ENCODE data around the gene ARVCF. TPM values are rescaled to one million over a fixed set of nuclear protein-coding genes. Genes with fewer than 3 reads are reported as not detected.

The ARVCF gene
- total and polyA plus RNA-seq, 9 of the 15 experiments (the other 6 are each of a cell fraction or from before 2014, with no cell fraction given): 0.03 to 97.4 (median 15.6) TPM

DNA sequence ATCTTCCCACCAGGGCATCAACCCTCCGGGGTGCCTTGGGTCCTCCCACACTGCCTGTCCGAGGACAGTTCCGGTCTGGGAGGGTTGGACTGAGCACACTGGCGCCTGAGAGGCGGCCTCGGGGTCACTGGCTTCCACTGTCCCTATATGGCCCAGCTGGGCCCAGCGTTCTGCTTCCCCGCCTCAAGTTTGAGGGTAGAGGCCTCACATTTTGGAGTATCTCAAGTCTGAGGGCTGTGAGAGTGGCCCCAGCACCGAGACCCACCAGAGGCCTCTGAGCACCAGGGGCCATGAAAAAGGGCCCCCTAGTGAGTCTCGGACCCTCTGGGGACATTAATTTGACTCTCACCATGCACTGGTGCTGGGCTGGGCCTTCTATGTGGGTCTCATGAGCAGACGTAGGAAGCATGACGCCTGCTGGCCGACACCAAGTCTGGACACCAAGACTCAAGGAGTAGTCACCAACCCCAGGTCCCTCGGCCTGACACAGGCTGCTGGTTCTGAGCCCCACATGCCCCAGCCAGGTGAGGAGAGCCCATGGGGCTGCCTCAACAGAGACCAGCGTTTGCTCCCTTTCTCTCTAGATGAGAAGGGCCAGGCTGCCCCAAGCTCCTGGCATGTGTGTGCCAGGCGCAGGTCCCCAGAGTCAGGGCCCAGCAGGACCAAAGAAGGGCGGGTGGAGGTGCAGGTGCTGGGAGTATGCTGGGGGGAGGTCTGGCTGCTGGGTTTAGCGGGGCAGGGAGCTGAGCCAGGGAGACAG is 27.5 kb downstream of the ARVCF start (continued):
- TF ChIP-seq MGA (IDR thresholded peaks at IDR 0.05) (no peak), SIN3B (IDR thresholded peaks at IDR 0.05; ENCODE audit: low read depth) (no peak), TAL1 (IDR thresholded peaks at IDR 0.05) (no peak; the same call in 1 of the 2 replicates), FOS (IDR thresholded peaks at IDR 0.05; ENCODE audit: extremely low read depth, insufficient read length) (no peak), ZNF253 (CRISPR knock-in tag; conservative IDR thresholded peaks at IDR 0.05) (no peak), CC2D1A (IDR thresholded peaks at IDR 0.05) (no peak), GMEB1 (CRISPR knock-in tag; IDR thresholded peaks at IDR 0.05) (0 out of 2 replicates have a peak, but pooled peaks have one; percentile 17), ZNF589 (CRISPR knock-in tag; IDR thresholded peaks at IDR 0.05; ENCODE audit: low read depth) (no peak), SRSF3 (IDR thresholded peaks at IDR 0.05; ENCODE audit: insufficient read depth, low read length) (no peak), ZNF707 (CRISPR knock-in tag; conservative IDR thresholded peaks at IDR 0.05) (no peak), STAG1 (CRISPR knock-in tag; IDR thresholded peaks at IDR 0.05; ENCODE audit: borderline replicate concordance) (no peak), BRD9 (IDR thresholded peaks at IDR 0.05; ENCODE audit: low read depth, partially characterized antibody) (no peak), CHD1 (IDR thresholded peaks at IDR 0.05; ENCODE audit: low read length) (peak; percentile 54), ADNP (tag; IDR thresholded peaks at IDR 0.05) (no peak), ZNF282 (CRISPR knock-in tag; IDR thresholded peaks at IDR 0.05) (no peak), SRSF7 (optimal IDR thresholded peaks at IDR 0.05; ENCODE audit: low read depth, low read length) (no peak), MAFF (IDR thresholded peaks at IDR 0.05; ENCODE audit: low read length) (no peak)

All from K562 (cell line).